Prostate gland (tissue), 2 donors: ENCODE results near the gene DNAJC16.

ENCODE experiments used
- POLR2A ChIP-seq: fragments of 450-650 bp; IDR thresholded peaks from one replicate; pipeline ENCODE4 v1.6.1; 2016; ENCODE audit warnings: antibody characterized with exemption, mild to moderate bottlenecking
- TF ChIP-seq, protein P1 (sequence below), 4 experiments: fragments of 200-600 bp in 2 of 4; fragments of 450-650 bp in 2 of 4; sonication (generic) in 2 of 4; IDR thresholded peaks; 1 replicate in 3 of 4; 2 replicates in 1 of 4; pipeline ENCODE4 v1.5.1; 2016 to 2019; ENCODE audit warnings: antibody characterized with exemption in 4 of 4, mild to moderate bottlenecking in 2 of 4, moderate library complexity in 2 of 4

DNA sequence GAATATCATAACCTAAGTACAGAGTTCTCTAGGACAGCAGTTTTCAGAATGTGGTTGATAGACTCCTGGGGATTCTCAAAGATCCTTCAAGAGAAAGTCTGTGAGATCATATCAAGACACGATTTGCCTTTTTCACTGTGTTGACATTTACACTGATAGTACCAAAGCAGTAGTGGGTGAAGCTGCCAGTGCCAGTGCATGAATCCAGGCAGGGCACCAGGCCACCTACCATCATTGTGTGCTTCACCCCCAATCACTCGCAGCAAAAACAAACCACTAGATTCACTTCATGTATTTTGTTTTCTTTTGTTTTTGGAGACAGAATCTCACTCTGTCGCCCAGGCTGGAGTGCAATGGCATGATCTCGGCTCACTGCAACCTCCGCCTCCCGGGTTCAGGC is 23.9 kb downstream of the DNAJC16 start:
- no peak for TF ChIP-seq POLR2A
- TF ChIP-seq, protein P1, sequence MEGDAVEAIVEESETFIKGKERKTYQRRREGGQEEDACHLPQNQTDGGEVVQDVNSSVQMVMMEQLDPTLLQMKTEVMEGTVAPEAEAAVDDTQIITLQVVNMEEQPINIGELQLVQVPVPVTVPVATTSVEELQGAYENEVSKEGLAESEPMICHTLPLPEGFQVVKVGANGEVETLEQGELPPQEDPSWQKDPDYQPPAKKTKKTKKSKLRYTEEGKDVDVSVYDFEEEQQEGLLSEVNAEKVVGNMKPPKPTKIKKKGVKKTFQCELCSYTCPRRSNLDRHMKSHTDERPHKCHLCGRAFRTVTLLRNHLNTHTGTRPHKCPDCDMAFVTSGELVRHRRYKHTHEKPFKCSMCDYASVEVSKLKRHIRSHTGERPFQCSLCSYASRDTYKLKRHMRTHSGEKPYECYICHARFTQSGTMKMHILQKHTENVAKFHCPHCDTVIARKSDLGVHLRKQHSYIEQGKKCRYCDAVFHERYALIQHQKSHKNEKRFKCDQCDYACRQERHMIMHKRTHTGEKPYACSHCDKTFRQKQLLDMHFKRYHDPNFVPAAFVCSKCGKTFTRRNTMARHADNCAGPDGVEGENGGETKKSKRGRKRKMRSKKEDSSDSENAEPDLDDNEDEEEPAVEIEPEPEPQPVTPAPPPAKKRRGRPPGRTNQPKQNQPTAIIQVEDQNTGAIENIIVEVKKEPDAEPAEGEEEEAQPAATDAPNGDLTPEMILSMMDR (IDR thresholded peaks at IDR 0.05) = no peak
